HG02759 (cell line): ENCODE measurements around the gene WBP1L.
"Not testable (repeated sequence)": the region's sequence is repeated elsewhere in the genome, so short reads cannot be mapped to it uniquely, and the experiment has no call there.

Experiments used
- ATAC-seq: cut with Tn5 transposase; IDR thresholded peaks from one replicate; pipeline ENCODE4 v1.9.1; 2021; ENCODE audit warnings: mild to moderate bottlenecking, moderate library complexity; ENCODE audit not compliant: unreplicated experiment

The WBP1L gene

GRCh38 chr10:102758240-102758932, 14.6 kb downstream of the WBP1L start:
- no peak for ATAC-seq

GRCh38 chr10:102758933-102759262, 15.2 kb downstream of the WBP1L start:
- ATAC-seq = not testable (repeated sequence)

- ATAC-seq = no peak
These were observed 15.9 kb downstream of the WBP1L start for GRCh38 chr10:102759497-102760210.

- no peak for ATAC-seq
These were observed 18.2 kb downstream of the WBP1L start for GRCh38 chr10:102761981-102762380.

- ATAC-seq = no peak
These were observed 18.8 kb downstream of the WBP1L start for GRCh38 chr10:102762401-102763015.

- ATAC-seq = no peak
These were observed 19.4 kb downstream of the WBP1L start for GRCh38 chr10:102763037-102763607.

GRCh38 chr10:102764470-102765161, 20.9 kb downstream of the WBP1L start:
- ATAC-seq = no peak

GRCh38 chr10:102765336-102765735, 21.6 kb downstream of the WBP1L start:
- no peak for ATAC-seq

GRCh38 chr10:102767428-102768160, 23.8 kb downstream of the WBP1L start:
- no peak for ATAC-seq

- ATAC-seq = no peak
These were observed 25.8 kb downstream of the WBP1L start for GRCh38 chr10:102769375-102770107.

GRCh38 chr10:102770108-102770482, 26.3 kb downstream of the WBP1L start:
- ATAC-seq = no peak

- ATAC-seq = no peak
These were observed 27.0 kb downstream of the WBP1L start for GRCh38 chr10:102770792-102771191.

GRCh38 chr10:102773320-102773719, 29.6 kb downstream of the WBP1L start:
- ATAC-seq = no peak

- no peak for ATAC-seq
These were observed 30.2 kb downstream of the WBP1L start for GRCh38 chr10:102773986-102774385.

- ATAC-seq = no peak
These were observed 31.6 kb downstream of the WBP1L start for GRCh38 chr10:102775201-102775934.

GRCh38 chr10:102775935-102776669, 32.4 kb downstream of the WBP1L start:
- no peak for ATAC-seq

GRCh38 chr10:102776779-102777456, 33.2 kb downstream of the WBP1L start:
- no peak for ATAC-seq
